ENCODE data around the gene ARHGEF16.
A peak's percentile ranks its signal among the peaks of the same experiment; 100 is the strongest.

ARHGEF16 gene

DNA sequence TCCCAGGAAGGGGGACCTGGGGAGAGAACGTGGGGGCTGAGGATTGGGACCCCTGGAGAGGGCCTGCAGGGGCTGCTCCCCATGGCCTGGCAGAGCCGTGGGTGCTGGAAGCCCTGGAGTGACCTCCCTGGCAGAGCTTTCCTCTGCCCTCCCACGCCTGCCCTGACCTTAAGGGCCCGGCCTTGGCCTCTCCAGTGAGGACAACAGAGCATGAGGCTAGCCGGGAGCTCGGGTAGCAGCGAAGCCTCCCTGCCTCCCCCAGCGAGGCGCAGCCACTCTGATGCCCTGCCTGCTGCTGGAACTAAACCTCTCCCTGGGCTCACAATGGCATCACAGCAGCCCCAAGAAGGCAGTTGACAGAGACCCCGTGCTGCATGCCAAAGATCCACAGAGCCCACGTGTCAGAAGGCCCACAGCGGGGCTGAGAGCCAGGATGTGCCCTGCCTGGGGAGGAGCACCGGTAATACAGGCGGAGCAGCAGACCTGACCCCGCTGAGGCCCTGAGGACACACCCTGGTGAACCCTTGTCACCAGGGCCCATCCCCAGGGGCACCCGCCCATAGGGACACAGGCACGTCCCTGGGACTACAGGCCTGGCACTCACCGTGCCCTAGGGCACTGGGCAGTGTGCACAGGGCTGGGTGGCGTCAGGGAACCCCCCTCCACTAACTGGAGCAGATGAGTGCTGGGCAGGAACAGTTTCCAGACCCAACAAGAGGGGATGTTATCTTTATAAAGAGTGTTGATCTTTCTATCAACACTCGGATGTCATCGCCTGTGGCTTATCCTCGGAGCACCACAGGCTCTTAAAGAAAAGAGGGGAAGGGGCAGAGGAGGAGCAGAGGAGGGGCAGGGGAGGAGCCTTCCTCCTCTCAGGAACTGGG lies 48.4 kb downstream of the ARHGEF16 start:
- no peak for DNase-seq (ENCODE audit: low spot score)

DNA sequence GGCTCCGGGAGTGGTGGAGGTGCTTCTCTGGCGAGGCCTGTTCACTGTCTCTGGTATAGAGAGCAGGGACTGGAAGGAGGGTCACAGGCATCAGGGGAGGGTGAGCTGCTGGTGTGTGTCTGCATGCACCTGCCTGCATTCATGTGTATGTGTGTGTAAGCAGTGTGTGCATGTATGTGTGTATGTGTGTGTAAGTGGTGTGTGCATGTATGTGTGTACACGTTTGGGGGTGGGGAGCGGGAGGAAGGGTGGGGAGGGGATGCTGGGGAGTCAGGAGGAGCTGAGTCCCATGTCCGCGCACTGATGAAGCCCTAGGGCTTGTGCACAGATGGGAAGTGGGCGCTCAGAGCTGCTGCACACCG lies 49.0 kb downstream of the ARHGEF16 start:
- DNase-seq (ENCODE audit: low spot score): no peak

GRCh38 chr1:3504151-3504821 lies 49.8 kb downstream of the ARHGEF16 start:
- peak; percentile 20 for DNase-seq (ENCODE audit: low spot score)

- no peak for DNase-seq (ENCODE audit: low spot score)
Measured at GRCh38 chr1:3504822-3505153, 50.3 kb downstream of the ARHGEF16 start.

DNA sequence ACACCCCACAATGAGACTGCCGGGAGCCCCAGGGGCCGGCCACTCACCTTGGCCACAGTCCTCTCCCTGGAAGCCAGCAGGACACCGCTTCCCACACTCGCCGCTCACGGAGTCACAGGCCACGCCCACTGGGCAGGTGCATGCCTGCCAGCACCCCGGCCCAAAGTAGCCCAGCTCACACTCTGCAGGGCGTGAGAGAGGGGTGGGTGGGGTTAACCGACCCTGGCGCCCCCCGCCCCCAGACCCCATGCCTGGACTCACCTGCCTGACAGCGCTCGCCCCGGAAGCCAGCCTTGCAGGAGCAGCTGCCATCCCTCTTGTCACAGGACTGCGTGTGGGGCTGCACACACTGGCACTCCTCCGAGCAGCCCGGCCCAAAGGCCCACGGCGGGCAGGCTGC lies 50.7 kb downstream of the ARHGEF16 start:
- DNase-seq (ENCODE audit: low spot score): no peak

DNA sequence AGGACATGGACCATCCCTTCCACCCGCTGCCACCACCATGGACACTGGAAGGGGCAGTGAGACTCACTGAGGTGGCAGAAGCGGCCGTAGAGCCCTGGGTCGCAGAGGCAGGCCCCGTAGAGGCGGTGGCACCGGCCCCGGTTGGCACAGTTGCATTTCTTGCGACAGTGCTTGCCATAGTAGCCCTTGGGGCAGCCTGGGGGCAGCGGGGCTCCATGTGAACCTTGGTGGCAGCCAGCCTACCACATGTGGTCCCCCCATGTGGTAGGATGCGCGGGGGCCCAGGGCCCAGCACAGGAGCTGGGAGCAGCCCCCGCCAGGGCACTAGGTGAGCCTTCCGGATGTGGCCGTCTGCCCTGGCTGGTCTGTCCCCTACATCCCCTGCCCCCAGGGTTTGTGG lies 51.6 kb downstream of the ARHGEF16 start:
- DNase-seq (ENCODE audit: low spot score): no peak

GRCh38 chr1:3506943-3507342 lies 52.5 kb downstream of the ARHGEF16 start:
- DNase-seq (ENCODE audit: low spot score): no peak

DNA sequence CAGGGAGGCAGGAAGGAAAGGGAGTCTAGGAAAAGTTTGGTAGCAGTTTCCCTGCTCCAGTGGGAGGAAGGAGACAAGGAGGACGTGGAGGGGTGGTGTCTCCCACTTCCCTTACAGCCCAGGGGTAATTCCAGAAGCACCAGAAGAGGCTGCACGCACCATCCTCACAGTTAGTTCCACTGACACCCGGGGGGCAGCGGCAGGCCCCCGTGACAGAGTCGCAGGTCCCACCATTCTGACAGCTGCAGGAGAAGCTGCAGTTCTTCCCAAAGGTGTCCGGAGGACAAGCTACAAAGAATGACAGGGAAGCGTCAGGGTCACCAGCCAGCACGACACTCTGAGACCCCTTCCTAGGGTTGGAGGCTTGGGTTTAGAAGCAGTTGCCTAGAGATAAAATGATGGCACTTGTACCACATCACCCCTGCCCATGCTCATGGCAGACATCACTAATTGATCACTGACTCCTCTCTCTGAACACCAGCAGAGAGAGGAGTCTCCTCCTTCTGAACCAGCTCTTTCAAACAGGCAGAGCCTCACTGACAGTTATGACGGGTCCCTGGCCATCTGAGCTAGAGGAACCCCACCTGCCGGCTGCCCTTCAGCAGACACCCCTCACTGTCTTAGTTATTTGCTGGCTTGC lies 53.3 kb downstream of the ARHGEF16 start:
- no peak for DNase-seq (ENCODE audit: low spot score)

GRCh38 chr1:3508757-3509415 lies 54.4 kb downstream of the ARHGEF16 start:
- DNase-seq (ENCODE audit: low spot score): no peak

DNA sequence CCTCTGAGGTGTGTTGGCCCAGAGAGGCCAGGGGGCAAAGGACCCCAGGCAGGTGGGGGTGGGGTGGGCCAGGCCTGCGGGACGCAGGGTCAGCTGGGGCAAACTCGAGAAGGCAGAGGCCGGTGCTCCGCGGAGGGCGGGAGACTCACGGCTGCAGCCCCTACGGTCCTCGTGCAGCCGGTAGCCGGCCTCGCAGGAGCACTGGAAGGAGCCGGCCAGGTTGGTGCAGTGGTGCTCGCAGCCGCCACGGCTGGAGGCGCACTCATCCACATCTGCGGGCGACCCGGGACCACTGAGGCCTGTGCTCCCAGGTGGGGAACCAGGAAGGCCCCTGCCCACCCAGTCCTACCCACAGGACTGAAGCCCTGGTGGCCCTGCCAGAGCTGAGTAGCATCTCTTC lies 55.3 kb downstream of the ARHGEF16 start:
- no peak for DNase-seq (ENCODE audit: low spot score)

- DNase-seq (ENCODE audit: low spot score): no peak
Measured at GRCh38 chr1:3510136-3510955, 55.9 kb downstream of the ARHGEF16 start.

- DNase-seq (ENCODE audit: low spot score): no peak
Measured at GRCh38 chr1:3510956-3511250, 56.4 kb downstream of the ARHGEF16 start.

DNA sequence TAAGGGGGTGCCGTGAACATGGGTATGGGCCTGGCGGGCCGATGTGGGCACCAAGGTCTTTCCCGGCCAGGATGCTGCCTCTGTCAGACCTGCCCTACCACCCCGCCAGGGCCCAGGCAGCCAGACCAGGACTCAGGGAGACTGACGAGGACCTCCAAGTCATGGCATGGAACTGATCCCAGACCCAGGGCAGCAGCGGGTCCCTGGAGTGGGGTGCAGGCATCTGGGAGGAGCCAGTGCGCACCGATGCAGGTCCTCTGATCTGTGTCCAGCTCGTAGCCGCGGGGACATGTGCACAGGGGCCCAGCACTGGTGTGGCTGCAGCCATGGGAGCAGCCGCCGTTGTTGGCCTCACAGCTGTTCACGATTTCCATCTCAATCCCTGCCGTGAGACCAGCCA lies 56.8 kb downstream of the ARHGEF16 start:
- no peak for DNase-seq (ENCODE audit: low spot score)

GRCh38 chr1:3511856-3512255 lies 57.4 kb downstream of the ARHGEF16 start:
- no peak for DNase-seq (ENCODE audit: low spot score)

GRCh38 chr1:3514404-3514803 lies 59.9 kb downstream of the ARHGEF16 start:
- DNase-seq (ENCODE audit: low spot score): no peak

DNA sequence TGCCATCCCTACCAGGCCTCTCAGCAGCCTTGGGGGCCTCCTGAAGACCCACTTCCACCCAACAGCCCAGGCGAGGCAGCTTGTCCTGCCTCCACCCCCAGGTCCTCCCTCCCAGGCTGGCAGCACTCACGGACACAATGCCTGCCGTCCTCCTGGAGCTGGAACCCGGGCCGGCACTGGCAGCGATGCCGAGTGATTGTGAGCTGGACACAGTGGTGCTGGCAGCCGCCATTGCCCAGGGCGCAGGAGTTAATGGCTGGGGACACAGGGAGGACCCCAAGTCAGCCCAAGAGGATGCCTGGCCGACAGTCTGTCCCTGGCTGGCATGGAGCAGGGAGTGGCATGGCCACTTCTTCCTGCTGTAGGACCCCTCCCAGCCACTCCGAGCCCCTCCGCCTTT lies 60.8 kb downstream of the ARHGEF16 start:
- DNase-seq (ENCODE audit: low spot score): no peak

DNA sequence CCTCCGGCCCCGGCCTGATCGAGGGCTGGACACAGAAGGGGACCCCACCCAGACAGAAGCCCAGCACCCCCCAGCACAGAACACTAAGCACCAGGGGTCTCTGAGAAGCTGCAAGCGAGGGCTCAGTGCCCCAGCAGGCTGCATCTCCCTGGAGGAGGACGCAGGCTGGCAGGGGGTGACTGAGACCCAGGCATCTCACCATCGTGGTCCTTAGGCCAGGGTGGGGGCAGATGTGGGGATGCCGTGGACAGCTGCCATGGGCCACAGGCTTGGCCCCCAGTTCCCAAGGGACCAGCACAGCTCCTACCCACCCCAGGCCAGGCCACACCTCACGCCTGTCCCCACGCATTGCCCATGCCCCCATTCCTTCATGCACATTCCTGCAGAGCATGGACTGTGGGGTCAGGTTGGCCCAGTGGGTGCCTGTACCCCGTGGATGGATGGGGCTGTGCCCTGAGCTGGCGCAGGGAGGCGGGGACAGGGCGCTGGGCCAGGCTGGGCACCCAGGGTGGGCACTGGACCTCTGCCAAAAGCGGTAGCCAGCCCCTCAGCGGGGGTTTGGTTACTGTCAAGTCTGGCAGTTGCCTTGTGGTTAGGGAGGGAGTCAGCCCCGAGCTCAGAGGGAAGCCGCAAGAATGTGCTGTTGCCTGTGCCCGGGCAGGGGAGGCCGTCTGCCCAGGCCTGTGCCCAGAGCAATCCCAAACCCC lies 61.5 kb downstream of the ARHGEF16 start:
- no peak for DNase-seq (ENCODE audit: low spot score)

DNA sequence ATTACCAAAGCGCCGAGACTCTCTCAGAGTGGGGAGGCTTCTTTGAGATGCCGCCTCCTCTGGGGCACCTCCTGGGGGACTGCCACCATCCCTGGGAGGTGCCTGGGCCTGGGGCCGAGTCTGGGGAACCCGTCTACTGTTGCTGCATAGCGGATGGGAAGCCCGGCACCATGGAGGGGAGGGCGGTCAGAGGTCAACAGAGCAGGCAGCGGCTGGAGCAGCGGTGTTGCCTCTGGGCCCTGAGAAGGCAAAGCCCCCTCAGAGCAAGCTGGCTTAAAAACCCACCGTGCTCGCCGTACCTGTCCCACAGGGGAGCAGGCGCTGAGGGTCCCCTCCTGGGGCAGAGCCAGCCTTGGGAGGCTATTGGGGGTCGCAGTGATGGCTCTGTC lies 62.0 kb downstream of the ARHGEF16 start:
- DNase-seq (ENCODE audit: low spot score): no peak

GRCh38 chr1:3516911-3517675 lies 62.6 kb downstream of the ARHGEF16 start:
- DNase-seq (ENCODE audit: low spot score): no peak

DNA sequence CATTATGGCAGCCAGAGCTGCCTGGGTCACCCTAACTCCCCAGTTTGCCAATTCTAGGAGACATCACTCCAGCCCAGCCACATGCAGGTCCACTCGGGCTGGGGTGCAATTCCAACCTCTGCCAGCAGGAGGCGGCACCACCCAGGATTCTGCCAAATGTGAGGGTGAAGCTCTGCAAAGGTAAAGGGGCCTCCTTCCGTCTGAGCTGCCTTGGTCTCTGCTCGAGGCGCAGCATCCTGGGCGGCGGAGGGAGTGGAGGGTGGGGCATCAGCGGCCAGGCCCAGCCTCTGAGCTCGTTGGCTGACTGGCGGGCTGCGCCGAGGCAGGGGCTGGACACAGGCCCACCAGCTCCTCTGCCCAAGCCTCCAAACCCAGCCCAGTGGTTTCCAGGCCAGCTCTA lies 63.8 kb downstream of the ARHGEF16 start:
- no peak for DNase-seq (ENCODE audit: low spot score)

DNA sequence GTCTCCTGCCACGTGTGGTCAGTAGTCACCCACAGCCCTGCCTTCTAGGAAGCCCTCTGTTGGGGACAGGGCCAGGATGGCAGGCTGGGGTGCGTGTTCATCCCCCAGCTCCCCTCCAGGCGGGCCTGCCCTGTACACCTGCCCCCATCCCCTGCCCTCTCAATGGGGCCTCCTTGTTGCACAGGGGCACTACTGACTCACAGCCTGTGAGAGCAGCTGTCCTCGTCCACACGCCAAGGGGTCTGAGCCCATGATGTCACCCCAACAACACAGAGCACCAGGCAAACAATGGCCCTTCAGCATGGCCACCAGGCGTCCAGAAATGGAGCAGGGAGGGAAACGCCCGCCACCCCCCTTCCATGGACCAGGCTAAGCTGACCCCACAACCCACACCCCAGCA lies 64.3 kb downstream of the ARHGEF16 start:
- no peak for DNase-seq (ENCODE audit: low spot score)
